ENCODE data around the gene UBE2E1.

Gene UBE2E1

GRCh38 chr3:23831517-23832394 is 26.0 kb downstream of the UBE2E1 start:
- H3K4me3 ChIP-seq (ENCODE audit: control insufficient read depth, low read depth, low read length) = no peak overlapping the region
- no peak for DNase-seq (ENCODE audit: low read depth)
- TF ChIP-seq CTCF (IDR thresholded peaks at IDR 0.05; ENCODE audit: control insufficient read depth, insufficient read depth, low read depth, low read length, missing control alignments) = no peak

- no peak for TF ChIP-seq CTCF (IDR thresholded peaks at IDR 0.05; ENCODE audit: control insufficient read depth, insufficient read depth, low read depth, low read length, missing control alignments)
- DNase-seq (ENCODE audit: low read depth) = no peak
- H3K4me3 ChIP-seq (ENCODE audit: control insufficient read depth, low read depth, low read length) = no peak overlapping the region
Observed at GRCh38 chr3:23832523-23832922, 26.8 kb downstream of the UBE2E1 start.

GRCh38 chr3:23834082-23834870 is 28.5 kb downstream of the UBE2E1 start:
- H3K4me3 ChIP-seq (ENCODE audit: control insufficient read depth, low read depth, low read length) = no peak overlapping the region
- DNase-seq (ENCODE audit: low read depth) = no peak
- peak; percentile 30 for TF ChIP-seq CTCF (IDR thresholded peaks at IDR 0.05; ENCODE audit: control insufficient read depth, insufficient read depth, low read depth, low read length, missing control alignments)

GRCh38 chr3:23835087-23835486 is 29.3 kb downstream of the UBE2E1 start:
- no peak for DNase-seq (ENCODE audit: low read depth)
- no peak for TF ChIP-seq CTCF (IDR thresholded peaks at IDR 0.05; ENCODE audit: control insufficient read depth, insufficient read depth, low read depth, low read length, missing control alignments)
- no peak overlapping the region for H3K4me3 ChIP-seq (ENCODE audit: control insufficient read depth, low read depth, low read length)

- no peak for DNase-seq (ENCODE audit: low read depth)
- TF ChIP-seq CTCF (IDR thresholded peaks at IDR 0.05; ENCODE audit: control insufficient read depth, insufficient read depth, low read depth, low read length, missing control alignments) = no peak
- no peak overlapping the region for H3K4me3 ChIP-seq (ENCODE audit: control insufficient read depth, low read depth, low read length)
Observed at GRCh38 chr3:23835802-23836201, 30.0 kb downstream of the UBE2E1 start.

- no peak for TF ChIP-seq CTCF (IDR thresholded peaks at IDR 0.05; ENCODE audit: control insufficient read depth, insufficient read depth, low read depth, low read length, missing control alignments)
- no peak overlapping the region for H3K4me3 ChIP-seq (ENCODE audit: control insufficient read depth, low read depth, low read length)
- no peak for DNase-seq (ENCODE audit: low read depth)
Observed at GRCh38 chr3:23836536-23837230, 30.9 kb downstream of the UBE2E1 start.
